GM23338 (cell line): ENCODE results near the gene BNC2. TPM values are rescaled to one million over a fixed set of nuclear protein-coding genes. Genes with fewer than 3 reads are reported as not detected.

Experiments used
- ATAC-seq: fragments of 200-7000 bp; cut with Tn5 transposase; 3 replicates; pipeline ENCODE4 v1.9.1; 2020
- DNase-seq: peaks from one replicate; pipeline ENCODE4 v3.0.0-alpha.2; 2015; ENCODE audit warnings: low spot score
- H2AFZ ChIP-seq: fragments of 200-600 bp; sonication (generic); 2 replicates; pipeline ENCODE4 v1.8.0; 2016; ENCODE audit warnings: antibody characterized with exemption, mild to moderate bottlenecking, moderate library complexity
- H3F3A ChIP-seq: fragments of 200-600 bp; sonication (generic); replicated peaks from 2 replicates; pipeline ENCODE4 v1.8.0; 2017; ENCODE audit warnings: antibody characterized with exemption, mixed run types, low read depth
- H3K27ac ChIP-seq: fragments of 200-600 bp; sonication (generic); 2 replicates; pipeline ENCODE4 v1.6.1; 2016; ENCODE audit warnings: low read depth
- H3K27me3 ChIP-seq: fragments of 200-600 bp; sonication (generic); 2 replicates; pipeline ENCODE4 v1.8.0; 2016; ENCODE audit warnings: mild to moderate bottlenecking, mixed run types, moderate library complexity; ENCODE audit not compliant: insufficient read depth
- H3K36me3 ChIP-seq: fragments of 200-600 bp; sonication (generic); 2 replicates; pipeline ENCODE4 v1.8.0; 2016; ENCODE audit warnings: mild to moderate bottlenecking; ENCODE audit not compliant: insufficient read depth
- H3K4me1 ChIP-seq: fragments of 200-600 bp; sonication (generic); 2 replicates; pipeline ENCODE4 v1.8.0; 2016; ENCODE audit warnings: mild to moderate bottlenecking, moderate library complexity; ENCODE audit not compliant: insufficient read depth
- H3K4me2 ChIP-seq: fragments of 200-600 bp; sonication (generic); 2 replicates; pipeline ENCODE4 v1.7.1; 2017; ENCODE audit warnings: mixed run types
- H3K4me3 ChIP-seq: fragments of 200-600 bp; sonication (generic); 2 replicates; pipeline ENCODE4 v1.6.1; 2016; ENCODE audit warnings: mixed run types
- H3K79me2 ChIP-seq: fragments of 200-600 bp; sonication (generic); replicated peaks from 2 replicates; pipeline ENCODE4 v1.8.0; 2017; ENCODE audit warnings: mild to moderate bottlenecking; ENCODE audit not compliant: insufficient read depth
- H3K9me2 ChIP-seq: fragments of 200-600 bp; sonication (generic); 2 replicates; pipeline ENCODE4 v1.8.0; 2017; ENCODE audit not compliant: insufficient read depth
- H4K20me1 ChIP-seq: fragments of 200-600 bp; sonication (generic); replicated peaks from 2 replicates; pipeline ENCODE4 v1.8.0; 2017; ENCODE audit warnings: mild to moderate bottlenecking; ENCODE audit not compliant: insufficient read depth
- H3K27ac Mint-ChIP-seq: 2 replicates; pipeline ENCODE4 v1.8.0; 2020; ENCODE audit warnings: inconsistent platforms, mild to moderate bottlenecking, moderate library complexity, mixed read lengths
- H3K27me3 Mint-ChIP-seq: 3 replicates; pipeline ENCODE4 v1.8.0; 2022; ENCODE audit warnings: low read depth, mild to moderate bottlenecking, moderate library complexity, mixed read lengths, inconsistent platforms; ENCODE audit not compliant: insufficient read depth, poor library complexity
- H3K36me3 Mint-ChIP-seq: 3 replicates; pipeline ENCODE4 v1.8.0; 2021; ENCODE audit warnings: low read depth, mild to moderate bottlenecking, inconsistent platforms, moderate library complexity, mixed read lengths
- H3K4me1 Mint-ChIP-seq: 3 replicates; pipeline ENCODE4 v1.8.0; 2020; ENCODE audit warnings: mild to moderate bottlenecking, inconsistent platforms, mixed read lengths
- H3K4me3 Mint-ChIP-seq: 3 replicates; pipeline ENCODE4 v1.8.0; 2021; ENCODE audit warnings: moderate library complexity, mild to moderate bottlenecking, inconsistent platforms, mixed read lengths
- H3K9me3 Mint-ChIP-seq: 3 replicates; pipeline ENCODE4 v1.8.0; 2020; ENCODE audit warnings: moderate library complexity, mild to moderate bottlenecking, inconsistent platforms, mixed read lengths
- CREB1 ChIP-seq: fragments of 250-450 bp; sonication (Bioruptor Pico); IDR thresholded peaks from 2 replicates; pipeline ENCODE4 v1.5.0; 2020; ENCODE audit warnings: low read depth, mild to moderate bottlenecking, moderate library complexity
- EZH2 ChIP-seq: fragments of 200-600 bp; sonication (generic); IDR thresholded peaks from one replicate; pipeline ENCODE4 v1.8.0; 2017; ENCODE audit warnings: antibody characterized with exemption, mild to moderate bottlenecking, low read depth; ENCODE audit not compliant: unreplicated experiment
- EZH2phosphoT487 ChIP-seq: fragments of 200-600 bp; sonication (generic); IDR thresholded peaks from one replicate; pipeline ENCODE4 v1.8.1; 2018; ENCODE audit warnings: antibody characterized with exemption; ENCODE audit not compliant: unreplicated experiment
- JUNB ChIP-seq: IDR thresholded peaks from one replicate; pipeline ENCODE4 v1.6.1; 2016; ENCODE audit warnings: antibody characterized with exemption; ENCODE audit not compliant: unreplicated experiment
- NANOG ChIP-seq: IDR thresholded peaks from 2 replicates; pipeline ENCODE4 v1.6.1; 2016; ENCODE audit warnings: antibody characterized with exemption, borderline replicate concordance
- STAT1 ChIP-seq: IDR thresholded peaks from one replicate; pipeline ENCODE4 v1.6.1; 2016; ENCODE audit warnings: antibody characterized with exemption; ENCODE audit not compliant: unreplicated experiment
- ZNF331 ChIP-seq: fragments of 250-450 bp; sonication (Bioruptor Pico); IDR thresholded peaks from 2 replicates; pipeline ENCODE4 v1.5.0; 2020; ENCODE audit warnings: low read depth, mild to moderate bottlenecking, moderate library complexity
- polyA plus RNA-seq: library from polyadenylated mRNA; unstranded; fragments of >200 nt; fragmentation: Nextera tagmentation; extraction: Ambion mirVana; gene quantifications from 2 replicates; pipeline ENCODE4 v1.2.1, GENCODE V29; 2016
- total RNA-seq: library from RNA; depleted of rRNA; stranded (reverse); fragments of >200 nt; shearing (Covaris generic); gene quantifications from 2 replicates; pipeline ENCODE4 v1.2.3, GENCODE V29; 2014
- TF ChIP-seq, protein P1 (sequence below), 2 experiments: fragments of 200-600 bp in 1 of 2; sonication (generic) in 1 of 2; conservative IDR thresholded peaks; 2 replicates each; pipeline versions ENCODE4 v1.5.1 to v1.6.1; 2016 to 2017; ENCODE audit warnings: antibody characterized with exemption in 2 of 2, low read depth in 2 of 2, mild to moderate bottlenecking in 2 of 2, moderate library complexity in 1 of 2
- TF ChIP-seq, protein P2 (sequence below): IDR thresholded peaks from one replicate; pipeline ENCODE4 v1.6.1; 2018; ENCODE audit warnings: antibody characterized with exemption; ENCODE audit not compliant: unreplicated experiment

The BNC2 gene
- total and polyA plus RNA-seq, 2 experiments from 2014 or later = 12.7 to 13.2 TPM

DNA sequence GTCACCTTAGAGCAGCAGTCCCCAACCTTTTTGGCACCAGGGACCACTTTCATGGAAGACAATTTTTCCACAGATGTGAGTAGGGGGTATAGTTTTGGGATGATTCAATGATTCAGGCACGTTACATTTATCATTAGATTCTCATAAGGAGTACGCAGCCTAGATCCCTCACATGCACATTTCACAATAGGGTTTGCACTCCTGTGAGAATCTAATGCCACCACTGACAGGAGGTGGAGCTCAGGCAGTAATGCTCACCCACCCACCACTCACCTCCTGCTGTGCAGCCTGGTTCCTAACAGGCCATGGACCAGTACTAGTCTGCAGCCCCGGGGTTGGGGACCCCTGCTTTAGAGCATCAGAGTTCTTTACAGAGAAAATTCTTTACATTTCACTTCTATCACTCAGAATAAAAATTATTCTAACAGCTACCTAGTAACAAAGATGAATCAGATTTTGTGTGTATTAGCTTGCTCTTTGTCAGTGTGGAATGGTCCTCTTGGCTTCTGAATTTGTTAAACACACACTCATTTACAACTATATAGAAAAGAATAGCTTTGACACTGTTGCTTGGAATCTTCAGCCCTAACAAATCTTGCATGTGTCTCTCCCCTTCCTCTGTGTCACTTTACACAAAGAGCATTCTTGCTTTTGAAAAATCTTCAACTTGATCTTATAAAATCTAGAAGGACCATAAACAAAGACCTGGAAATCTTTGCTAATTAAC is 438.6 kb downstream of the BNC2 start:
- peak; percentile 47; the same call in 2 of the 3 replicates for ATAC-seq
- peaks cover 16% of the 10 kb centered on the region for H3K36me3 Mint-ChIP-seq

GRCh38 chr9:16429671-16430070 is 440.8 kb downstream of the BNC2 start:
- no peaks in the 10 kb centered on the region for H3K36me3 Mint-ChIP-seq
- Histone ChIP-seq H3K27me3 (no peaks in the 10 kb centered on the region), H3K79me2 (no peaks in the 10 kb centered on the region), H3K4me3 (no peak overlapping the region), H2AFZ (no peak overlapping the region), H3K4me1 (peaks cover 32% of the 10 kb centered on the region), H3K9me2 (no peaks in the 10 kb centered on the region), H3K27ac (no peak overlapping the region), H3K4me2 (no peak overlapping the region), H4K20me1 (no peaks in the 10 kb centered on the region), H3K36me3 (no peaks in the 10 kb centered on the region), H3F3A (no peaks in the 10 kb centered on the region)
- no peaks in the 10 kb centered on the region for H3K27me3 Mint-ChIP-seq
- H3K4me3 Mint-ChIP-seq = no peak overlapping the region
- TF ChIP-seq, protein P1, sequence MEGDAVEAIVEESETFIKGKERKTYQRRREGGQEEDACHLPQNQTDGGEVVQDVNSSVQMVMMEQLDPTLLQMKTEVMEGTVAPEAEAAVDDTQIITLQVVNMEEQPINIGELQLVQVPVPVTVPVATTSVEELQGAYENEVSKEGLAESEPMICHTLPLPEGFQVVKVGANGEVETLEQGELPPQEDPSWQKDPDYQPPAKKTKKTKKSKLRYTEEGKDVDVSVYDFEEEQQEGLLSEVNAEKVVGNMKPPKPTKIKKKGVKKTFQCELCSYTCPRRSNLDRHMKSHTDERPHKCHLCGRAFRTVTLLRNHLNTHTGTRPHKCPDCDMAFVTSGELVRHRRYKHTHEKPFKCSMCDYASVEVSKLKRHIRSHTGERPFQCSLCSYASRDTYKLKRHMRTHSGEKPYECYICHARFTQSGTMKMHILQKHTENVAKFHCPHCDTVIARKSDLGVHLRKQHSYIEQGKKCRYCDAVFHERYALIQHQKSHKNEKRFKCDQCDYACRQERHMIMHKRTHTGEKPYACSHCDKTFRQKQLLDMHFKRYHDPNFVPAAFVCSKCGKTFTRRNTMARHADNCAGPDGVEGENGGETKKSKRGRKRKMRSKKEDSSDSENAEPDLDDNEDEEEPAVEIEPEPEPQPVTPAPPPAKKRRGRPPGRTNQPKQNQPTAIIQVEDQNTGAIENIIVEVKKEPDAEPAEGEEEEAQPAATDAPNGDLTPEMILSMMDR (conservative IDR thresholded peaks at IDR 0.05; ENCODE audit: low read depth in 2 of 2) = no peak
- peaks cover 31% of the 10 kb centered on the region for H3K4me1 Mint-ChIP-seq
- ATAC-seq (peak; percentile 63), DNase-seq (no peak)
- H3K9me3 Mint-ChIP-seq = no peaks in the 10 kb centered on the region
- no peak overlapping the region for H3K27ac Mint-ChIP-seq

More for the DNA sequence above, 438.6 kb downstream of the BNC2 start:
- Mint-ChIP-seq H3K27ac (no peak overlapping the region), H3K9me3 (no peaks in the 10 kb centered on the region), H3K4me3 (no peak overlapping the region), H3K27me3 (peaks cover 4% of the 10 kb centered on the region), H3K4me1 (peaks cover 26% of the 10 kb centered on the region)
- H3K27me3 ChIP-seq = no peaks in the 10 kb centered on the region
- H3K9me2 ChIP-seq = no peaks in the 10 kb centered on the region
- no peak overlapping the region for H3K27ac ChIP-seq
- DNase-seq = no peak
- H4K20me1 ChIP-seq = no peaks in the 10 kb centered on the region
- no peaks in the 10 kb centered on the region for H3F3A ChIP-seq
- no peaks in the 10 kb centered on the region for H3K79me2 ChIP-seq
- H2AFZ ChIP-seq = no peak overlapping the region
- no peak for TF ChIP-seq JUNB
- no peak for TF ChIP-seq ZNF331
- TF ChIP-seq EZH2phosphoT487 = no peak
- TF ChIP-seq, protein P1 (conservative IDR thresholded peaks at IDR 0.05; ENCODE audit: low read depth in 2 of 2) = no peak
- no peak for TF ChIP-seq CREB1 (CRISPR knock-in tag)
- TF ChIP-seq STAT1 = no peak
- TF ChIP-seq, protein P2, sequence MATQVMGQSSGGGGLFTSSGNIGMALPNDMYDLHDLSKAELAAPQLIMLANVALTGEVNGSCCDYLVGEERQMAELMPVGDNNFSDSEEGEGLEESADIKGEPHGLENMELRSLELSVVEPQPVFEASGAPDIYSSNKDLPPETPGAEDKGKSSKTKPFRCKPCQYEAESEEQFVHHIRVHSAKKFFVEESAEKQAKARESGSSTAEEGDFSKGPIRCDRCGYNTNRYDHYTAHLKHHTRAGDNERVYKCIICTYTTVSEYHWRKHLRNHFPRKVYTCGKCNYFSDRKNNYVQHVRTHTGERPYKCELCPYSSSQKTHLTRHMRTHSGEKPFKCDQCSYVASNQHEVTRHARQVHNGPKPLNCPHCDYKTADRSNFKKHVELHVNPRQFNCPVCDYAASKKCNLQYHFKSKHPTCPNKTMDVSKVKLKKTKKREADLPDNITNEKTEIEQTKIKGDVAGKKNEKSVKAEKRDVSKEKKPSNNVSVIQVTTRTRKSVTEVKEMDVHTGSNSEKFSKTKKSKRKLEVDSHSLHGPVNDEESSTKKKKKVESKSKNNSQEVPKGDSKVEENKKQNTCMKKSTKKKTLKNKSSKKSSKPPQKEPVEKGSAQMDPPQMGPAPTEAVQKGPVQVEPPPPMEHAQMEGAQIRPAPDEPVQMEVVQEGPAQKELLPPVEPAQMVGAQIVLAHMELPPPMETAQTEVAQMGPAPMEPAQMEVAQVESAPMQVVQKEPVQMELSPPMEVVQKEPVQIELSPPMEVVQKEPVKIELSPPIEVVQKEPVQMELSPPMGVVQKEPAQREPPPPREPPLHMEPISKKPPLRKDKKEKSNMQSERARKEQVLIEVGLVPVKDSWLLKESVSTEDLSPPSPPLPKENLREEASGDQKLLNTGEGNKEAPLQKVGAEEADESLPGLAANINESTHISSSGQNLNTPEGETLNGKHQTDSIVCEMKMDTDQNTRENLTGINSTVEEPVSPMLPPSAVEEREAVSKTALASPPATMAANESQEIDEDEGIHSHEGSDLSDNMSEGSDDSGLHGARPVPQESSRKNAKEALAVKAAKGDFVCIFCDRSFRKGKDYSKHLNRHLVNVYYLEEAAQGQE = no peak
- no peak for TF ChIP-seq EZH2
- no peak for TF ChIP-seq NANOG
- H3K4me2 ChIP-seq = peak overlapping the region; percentile 18; the same call in 1 of the 2 replicates
- H3K36me3 ChIP-seq = no peaks in the 10 kb centered on the region
- peaks cover 23% of the 10 kb centered on the region for H3K4me1 ChIP-seq
- no peak overlapping the region for H3K4me3 ChIP-seq
